AG09309 (cell line): ENCODE data around the gene CILP.
"Not testable (repeated sequence)": the region's sequence is repeated elsewhere in the genome, so short reads cannot be mapped to it uniquely, and the experiment has no call there.

ENCODE experiments used
- DNase-seq: peaks from one replicate; pipeline ENCODE4 v3.0.0-alpha.2; 2010; ENCODE audit warnings: low read depth
- H3K4me3 ChIP-seq: 2 replicates; pipeline ENCODE4 v1.5.1; 2011; ENCODE audit warnings: mild to moderate bottlenecking, low read depth, low read length, moderate library complexity; ENCODE audit not compliant: control insufficient read depth
- TF ChIP-seq, protein P1 (sequence below): IDR thresholded peaks from 2 replicates; pipeline ENCODE4 v1.5.1; 2011; ENCODE audit warnings: mild to moderate bottlenecking, low read depth, low read length, inconsistent platforms; ENCODE audit not compliant: insufficient read depth, control insufficient read depth; ENCODE audit errors: missing control alignments

Gene CILP

DNA sequence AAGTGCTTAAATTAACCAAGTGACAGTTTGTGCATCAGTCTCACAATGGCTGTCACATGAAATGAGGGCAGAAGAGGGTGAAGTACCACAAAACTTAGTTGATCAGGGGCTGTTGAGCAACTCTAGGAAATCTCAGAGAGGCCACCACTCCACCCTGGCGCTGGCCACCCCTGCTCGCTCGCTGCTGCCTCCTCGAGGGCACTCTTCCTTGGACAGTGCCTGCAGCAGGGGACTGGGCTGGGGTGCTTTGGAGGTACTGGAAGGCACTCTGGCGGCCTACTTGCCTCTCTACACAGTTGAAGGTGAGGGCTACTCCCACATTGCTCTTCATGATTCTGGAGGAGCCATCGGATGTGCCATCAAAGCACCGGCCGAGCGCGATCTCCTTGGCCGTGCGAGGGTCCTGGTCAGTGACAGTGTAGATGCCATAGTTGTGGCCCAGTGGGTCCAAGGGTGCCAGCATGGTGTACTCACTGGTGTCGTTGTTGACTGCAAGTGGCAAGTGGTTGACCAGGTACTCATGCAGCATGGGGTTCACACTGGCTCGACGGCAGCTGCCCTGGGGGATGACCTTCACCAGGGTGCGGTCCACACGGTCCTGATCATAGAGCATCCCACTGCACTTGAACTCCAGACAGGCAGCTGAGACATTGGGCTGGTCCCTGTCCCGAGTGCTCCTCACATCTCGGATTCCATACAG is 14.5 kb downstream of the CILP start:
- TF ChIP-seq, protein P1, sequence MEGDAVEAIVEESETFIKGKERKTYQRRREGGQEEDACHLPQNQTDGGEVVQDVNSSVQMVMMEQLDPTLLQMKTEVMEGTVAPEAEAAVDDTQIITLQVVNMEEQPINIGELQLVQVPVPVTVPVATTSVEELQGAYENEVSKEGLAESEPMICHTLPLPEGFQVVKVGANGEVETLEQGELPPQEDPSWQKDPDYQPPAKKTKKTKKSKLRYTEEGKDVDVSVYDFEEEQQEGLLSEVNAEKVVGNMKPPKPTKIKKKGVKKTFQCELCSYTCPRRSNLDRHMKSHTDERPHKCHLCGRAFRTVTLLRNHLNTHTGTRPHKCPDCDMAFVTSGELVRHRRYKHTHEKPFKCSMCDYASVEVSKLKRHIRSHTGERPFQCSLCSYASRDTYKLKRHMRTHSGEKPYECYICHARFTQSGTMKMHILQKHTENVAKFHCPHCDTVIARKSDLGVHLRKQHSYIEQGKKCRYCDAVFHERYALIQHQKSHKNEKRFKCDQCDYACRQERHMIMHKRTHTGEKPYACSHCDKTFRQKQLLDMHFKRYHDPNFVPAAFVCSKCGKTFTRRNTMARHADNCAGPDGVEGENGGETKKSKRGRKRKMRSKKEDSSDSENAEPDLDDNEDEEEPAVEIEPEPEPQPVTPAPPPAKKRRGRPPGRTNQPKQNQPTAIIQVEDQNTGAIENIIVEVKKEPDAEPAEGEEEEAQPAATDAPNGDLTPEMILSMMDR, result no peak
- no peak overlapping the region for H3K4me3 ChIP-seq
- DNase-seq, result no peak

DNA sequence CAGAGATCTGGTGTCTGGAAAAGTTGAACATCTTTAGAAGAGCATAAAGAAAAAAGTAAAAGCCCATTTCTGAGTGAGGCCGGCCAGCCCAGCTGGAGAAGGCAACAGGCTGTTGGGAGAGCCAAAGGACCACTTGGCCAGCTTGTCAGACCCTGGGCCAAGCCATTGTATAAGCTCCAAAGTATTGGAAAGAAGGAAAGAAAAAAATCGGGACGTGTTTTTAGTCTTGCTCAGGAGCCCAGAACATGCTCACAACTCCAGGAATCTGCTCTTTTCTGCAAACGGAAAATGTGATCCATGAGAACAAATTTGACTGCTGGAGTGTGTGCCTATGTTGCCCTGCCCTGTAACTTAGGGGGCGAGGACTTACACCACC is 15.7 kb downstream of the CILP start:
- no peak overlapping the region for H3K4me3 ChIP-seq
- no peak for DNase-seq
- TF ChIP-seq, protein P1, result no peak

DNA sequence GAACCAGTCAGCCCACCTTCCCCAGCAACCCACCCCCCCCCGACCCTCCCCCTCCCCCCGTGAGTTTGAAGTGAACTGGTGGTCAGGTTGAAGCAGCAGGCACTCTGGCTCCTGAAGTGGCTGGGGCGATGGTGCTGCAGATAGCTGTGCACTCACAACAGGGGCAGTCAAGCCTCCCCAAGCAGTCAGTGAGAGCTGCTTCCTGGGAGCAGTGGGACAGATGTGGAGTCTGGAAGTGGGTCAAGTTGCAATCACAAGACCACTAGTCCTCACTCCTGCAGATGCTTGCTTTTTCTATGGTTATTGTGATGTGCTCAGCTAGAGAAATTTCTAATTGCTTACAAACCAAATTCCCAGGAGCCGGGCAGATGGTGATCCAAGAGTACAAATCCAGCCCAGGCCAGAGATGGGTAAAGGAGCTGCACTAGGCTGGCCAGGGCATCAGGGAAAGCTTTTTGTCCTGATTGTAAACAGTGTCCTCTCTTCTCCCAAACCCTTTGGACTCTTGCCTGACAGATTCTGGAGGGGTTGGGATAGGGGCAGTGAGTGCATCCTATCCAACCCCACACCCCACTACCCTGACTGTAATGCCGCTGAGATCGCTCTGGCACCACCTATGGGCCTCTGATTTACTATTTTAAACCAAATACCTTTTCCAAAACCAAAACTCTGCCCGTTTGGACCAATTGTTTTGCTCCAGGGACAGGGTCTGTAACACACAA is 16.3 kb downstream of the CILP start:
- no peak for DNase-seq
- TF ChIP-seq, protein P1, result no peak
- H3K4me3 ChIP-seq, result no peak overlapping the region

GRCh38 chr15:65192016-65192415 is 19.3 kb downstream of the CILP start:
- TF ChIP-seq, protein P1, result no peak
- DNase-seq, result no peak
- no peak overlapping the region for H3K4me3 ChIP-seq

DNA sequence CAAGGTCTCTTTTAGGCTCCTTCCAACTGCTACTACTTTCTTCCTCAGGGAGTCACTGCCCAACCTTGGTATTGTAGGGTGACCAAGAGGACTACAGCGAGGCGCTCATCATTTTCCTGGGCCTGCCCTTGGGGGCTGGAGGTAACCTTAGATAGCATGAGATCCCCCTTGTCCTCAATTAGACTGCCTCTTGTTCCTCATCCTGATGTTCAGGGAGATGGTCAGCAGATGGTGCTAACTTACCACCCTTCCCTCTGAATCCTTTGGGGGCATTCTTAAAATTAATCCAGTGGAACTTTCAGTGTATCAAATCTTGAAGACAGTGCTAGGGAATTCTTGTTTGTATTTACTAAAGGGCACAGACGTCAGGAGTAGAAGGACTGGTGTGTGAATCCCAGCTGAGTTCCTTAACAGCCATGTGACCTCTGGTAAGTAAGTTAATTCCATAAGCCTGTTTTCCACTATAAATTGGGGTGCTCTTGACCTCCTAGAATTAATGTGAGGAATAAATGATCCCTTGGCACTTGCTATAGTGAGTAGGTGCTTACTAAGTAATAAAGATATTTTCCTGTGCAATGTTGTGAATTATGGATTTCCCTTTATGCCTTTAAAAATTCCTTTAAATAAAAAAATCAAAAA is 22.1 kb downstream of the CILP start:
- no peak for DNase-seq
- no peak overlapping the region for H3K4me3 ChIP-seq
- TF ChIP-seq, protein P1, result peak; percentile 82

DNA sequence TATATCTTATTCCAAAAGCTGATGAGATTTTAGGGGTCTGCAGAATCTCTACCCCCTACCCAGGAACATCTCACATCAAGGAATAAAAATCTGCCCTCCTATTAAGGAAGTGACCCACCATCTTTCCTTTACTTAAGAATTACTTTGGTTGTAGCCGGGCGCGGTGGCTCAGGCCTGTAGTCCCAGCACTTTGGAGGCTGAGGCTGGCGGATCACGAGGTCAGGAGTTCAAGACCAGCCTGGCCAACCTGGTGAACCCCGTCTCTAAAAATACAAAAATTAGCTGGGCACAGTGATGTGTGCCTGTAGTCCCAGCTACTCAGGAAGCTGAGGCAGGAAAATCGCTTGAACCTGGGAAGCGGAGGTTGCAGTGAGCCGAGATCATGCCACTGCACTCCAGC is 22.8 kb downstream of the CILP start:
- not testable (repeated sequence) for DNase-seq, H3K4me3 ChIP-seq
